Panc1 (cell line): ENCODE data around the gene XRCC4.

Experiments
- CTCF ChIP-seq: fragments of 450-650 bp; IDR thresholded peaks from 2 replicates; pipeline ENCODE4 v1.5.1; 2017; ENCODE audit warnings: mild to moderate bottlenecking
- POLR2AphosphoS5 ChIP-seq: IDR thresholded peaks from 2 replicates; pipeline ENCODE4 v1.6.1; 2012; ENCODE audit warnings: mild to moderate bottlenecking, low read depth, low read length, moderate library complexity

GRCh38 chr5:83177803-83178202 is 100.5 kb downstream of the XRCC4 start:
- TF ChIP-seq POLR2AphosphoS5, result no peak
- no peak for TF ChIP-seq CTCF
